HCT116 (cell line): ENCODE data around the gene SRPK3.

Experiments used
- CBX3 ChIP-seq: IDR thresholded peaks from 2 replicates; pipeline ENCODE4 v1.6.1; 2012; ENCODE audit warnings: low read depth
- EZH2 ChIP-seq: fragments of 200-600 bp; sonication (generic); IDR thresholded peaks from 2 replicates; pipeline ENCODE4 v1.6.1; 2017; ENCODE audit warnings: antibody characterized with exemption, mixed run types
- EZH2phosphoT487 ChIP-seq: fragments of 200-600 bp; IDR thresholded peaks from 2 replicates; pipeline ENCODE4 v1.6.1; 2018; ENCODE audit warnings: antibody characterized with exemption, borderline replicate concordance
- JUND ChIP-seq: IDR thresholded peaks from 2 replicates; pipeline ENCODE4 v1.6.1; 2012
- POLR2A ChIP-seq: IDR thresholded peaks from 2 replicates; pipeline ENCODE4 v1.7.0; 2011; ENCODE audit warnings: borderline replicate concordance; ENCODE audit not compliant: insufficient read depth, insufficient read length; ENCODE audit errors: extremely low read depth
- POLR2AphosphoS5 ChIP-seq: IDR thresholded peaks from 2 replicates; pipeline ENCODE4 v1.6.1; 2011; ENCODE audit warnings: mild to moderate bottlenecking, low read depth, low read length, moderate library complexity
- RAD21 ChIP-seq: IDR thresholded peaks from 2 replicates; pipeline ENCODE4 v1.6.1; 2012; ENCODE audit warnings: low read depth, mild to moderate bottlenecking
- ZNF274 ChIP-seq: fragments of 200-500 bp; sonication (Bioruptor generic); IDR thresholded peaks from 2 replicates; pipeline ENCODE4 v1.6.1; 2014; ENCODE audit warnings: mild to moderate bottlenecking, low read depth, low read length, inconsistent platforms
- TF ChIP-seq, protein P1 (sequence below), 3 experiments: fragments of 200-600 bp in 1 of 3; sonication (generic) in 1 of 3; IDR thresholded peaks in 2 of 3; conservative IDR thresholded peaks in 1 of 3; 2 replicates each; pipeline ENCODE4 v1.5.1; 2012 to 2017; ENCODE audit warnings: low read depth in 2 of 3, low read length in 2 of 3, antibody characterized with exemption in 1 of 3, borderline replicate concordance in 1 of 3, control low read depth in 1 of 3, mild to moderate bottlenecking in 1 of 3, mixed read lengths in 1 of 3, mixed run types in 1 of 3, moderate library complexity in 1 of 3; ENCODE audit not compliant: insufficient read depth in 1 of 3
- TF ChIP-seq, protein P2 (sequence below): IDR thresholded peaks from 2 replicates; pipeline ENCODE4 v1.6.1; 2012

DNA sequence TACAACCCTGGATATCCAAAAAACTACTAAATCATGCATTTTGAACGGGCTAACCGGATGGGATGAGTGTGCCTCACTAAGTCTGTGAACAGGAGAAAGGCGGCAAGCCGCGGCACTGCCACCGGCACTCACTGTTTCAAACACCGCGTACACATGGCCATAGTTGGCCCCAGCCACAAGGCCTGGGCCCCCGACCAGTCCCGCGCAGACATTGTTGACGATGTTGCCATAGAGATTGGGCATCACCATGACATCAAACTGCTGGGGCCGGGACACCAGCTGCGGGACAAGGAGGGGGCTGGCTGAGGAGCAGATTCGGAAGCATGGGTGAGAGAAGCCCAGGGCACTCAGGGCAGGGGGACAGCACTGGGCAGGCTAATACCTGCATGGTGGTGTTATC lies 5.8 kb downstream of the SRPK3 start:
- TF ChIP-seq, protein P1, sequence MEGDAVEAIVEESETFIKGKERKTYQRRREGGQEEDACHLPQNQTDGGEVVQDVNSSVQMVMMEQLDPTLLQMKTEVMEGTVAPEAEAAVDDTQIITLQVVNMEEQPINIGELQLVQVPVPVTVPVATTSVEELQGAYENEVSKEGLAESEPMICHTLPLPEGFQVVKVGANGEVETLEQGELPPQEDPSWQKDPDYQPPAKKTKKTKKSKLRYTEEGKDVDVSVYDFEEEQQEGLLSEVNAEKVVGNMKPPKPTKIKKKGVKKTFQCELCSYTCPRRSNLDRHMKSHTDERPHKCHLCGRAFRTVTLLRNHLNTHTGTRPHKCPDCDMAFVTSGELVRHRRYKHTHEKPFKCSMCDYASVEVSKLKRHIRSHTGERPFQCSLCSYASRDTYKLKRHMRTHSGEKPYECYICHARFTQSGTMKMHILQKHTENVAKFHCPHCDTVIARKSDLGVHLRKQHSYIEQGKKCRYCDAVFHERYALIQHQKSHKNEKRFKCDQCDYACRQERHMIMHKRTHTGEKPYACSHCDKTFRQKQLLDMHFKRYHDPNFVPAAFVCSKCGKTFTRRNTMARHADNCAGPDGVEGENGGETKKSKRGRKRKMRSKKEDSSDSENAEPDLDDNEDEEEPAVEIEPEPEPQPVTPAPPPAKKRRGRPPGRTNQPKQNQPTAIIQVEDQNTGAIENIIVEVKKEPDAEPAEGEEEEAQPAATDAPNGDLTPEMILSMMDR (IDR thresholded peaks at IDR 0.05 in 2 of 3, conservative IDR thresholded peaks at IDR 0.05 in 1 of 3; ENCODE audit: borderline replicate concordance in 1 of 3, insufficient read depth in 1 of 3, low read depth in 2 of 3, low read length in 2 of 3), result no peak
- TF ChIP-seq EZH2phosphoT487 (no peak), POLR2AphosphoS5 (no peak), JUND (no peak), ZNF274 (no peak), EZH2 (no peak), POLR2A (no peak), RAD21 (no peak), CBX3 (no peak)
- TF ChIP-seq, protein P2, sequence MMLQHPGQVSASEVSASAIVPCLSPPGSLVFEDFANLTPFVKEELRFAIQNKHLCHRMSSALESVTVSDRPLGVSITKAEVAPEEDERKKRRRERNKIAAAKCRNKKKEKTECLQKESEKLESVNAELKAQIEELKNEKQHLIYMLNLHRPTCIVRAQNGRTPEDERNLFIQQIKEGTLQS, result no peak
